ENCODE data around the gene ZBTB17. TPM values are rescaled to one million over a fixed set of nuclear protein-coding genes. Genes with fewer than 3 reads are reported as not detected.
A peak's percentile ranks its signal among the peaks of the same experiment; 100 is the strongest.

ZBTB17 gene
- total and polyA plus RNA-seq, 10 of the 15 experiments (the other 5 are each of a cell fraction or from before 2014, with no cell fraction given): 0.87 to 59.4 (median 38.7) TPM

- peak overlapping the region; percentile 90 for H3K4me2 ChIP-seq (ENCODE audit: control insufficient read depth, insufficient read depth)
- BruUV-seq (replicated peaks): no TSS peak
- DNase-seq (ENCODE audit: low read depth, low spot score) (peak; percentile 19), FAIRE-seq (no peak), ATAC-seq (peak; percentile 73)
- intact Hi-C loops (cut with micrococcal nuclease; ENCODE audit: unreplicated experiment) (no loop called here), in situ Hi-C loops (cut with MboI) (no loop called here)
- ChIA-PET SMC1A (ENCODE audit: uncharacterized antibody, unreplicated experiment) (interaction anchor here (0.8 to 4.3 kb wide), 6 partner anchors 21 to 218 kb away, joined by 3 to 17 read pairs (median 4); no protein-coding TSS in a partner anchor), CTCF (interaction anchor here (0.6 to 7.5 kb wide), 5 partner anchors 9 to 221 kb away, joined by 3 to 81 read pairs (median 3); partner anchors contain the start of gene CLCNKA), POLR2A (interaction anchor here (0.8 to 1.6 kb wide), 3 partner anchors 19 to 47 kb away, joined by 3 to 4 read pairs (median 3); no protein-coding TSS in a partner anchor), RAD21 (ENCODE audit: unreplicated experiment) (interaction anchor here (0.8 to 1.4 kb wide), 3 partner anchors 25 to 218 kb away, joined by 3 to 5 read pairs (median 3); partner anchors contain the start of gene ZBTB17)
- H3K27ac ChIP-seq (ENCODE audit: control insufficient read depth, insufficient read depth): peak overlapping the region; percentile 27; the same call in 1 of the 2 replicates
- WGBS (ENCODE audit: insufficient coverage, insufficient replicate concordance, low lambda C conversion rate, missing lambda C conversion rate): 6% methylated on average over 18 of the region's 36 CpGs
- H3K36me3 ChIP-seq (ENCODE audit: control insufficient read depth in 2 of 2, insufficient read depth in 2 of 2, low read length in 1 of 2): no peaks in the 10 kb centered on the region
- H4K20me1 ChIP-seq (ENCODE audit: control insufficient read depth, insufficient read depth): no peaks in the 10 kb centered on the region
- peak overlapping the region; percentile 73 for H2AFZ ChIP-seq (ENCODE audit: control insufficient read depth, low read depth, low read length)
- H3K4me3 ChIP-seq: peak overlapping the region; percentile 63; the same call in 1 of the 2 replicates
- no peaks in the 10 kb centered on the region for H3K9me3 ChIP-seq (replicated peaks; ENCODE audit: control insufficient read depth, insufficient read depth, low read length)
- H3K4me1 ChIP-seq (ENCODE audit: control insufficient read depth, insufficient read depth, low read length): peaks cover 33% of the 10 kb centered on the region
- H3K79me2 ChIP-seq (ENCODE audit: control insufficient read depth, insufficient read depth, low read length): no peaks in the 10 kb centered on the region
- H3K9ac ChIP-seq (ENCODE audit: control insufficient read depth, insufficient read depth, low read length): peak overlapping the region; percentile 50
- H3K27me3 ChIP-seq (replicated peaks in 1 of 2; ENCODE audit: control insufficient read depth in 2 of 2, insufficient read depth in 2 of 2, low read length in 1 of 2): no peaks in the 10 kb centered on the region
- TF ChIP-seq SIX5 (IDR thresholded peaks at IDR 0.05; ENCODE audit: low read depth, low read length, severe bottlenecking) (no peak), CHD4 (IDR thresholded peaks at IDR 0.05) (no peak), BACH1 (IDR thresholded peaks at IDR 0.05; ENCODE audit: borderline replicate concordance) (no peak), HDAC2 (IDR thresholded peaks at IDR 0.05) (no peak), SUPT20H (IDR thresholded peaks at IDR 0.05; ENCODE audit: borderline replicate concordance, control insufficient read depth, low read depth, low read length) (no peak), MLLT1 (IDR thresholded peaks at IDR 0.05) (no peak), CHD2 (IDR thresholded peaks at IDR 0.05; ENCODE audit: borderline replicate concordance, low read depth, low read length) (peak; percentile 74; the same call in 1 of the 2 replicates), HDGF (IDR thresholded peaks at IDR 0.05) (no peak), MEF2A (IDR thresholded peaks at IDR 0.05; ENCODE audit: insufficient read depth, low read depth, low read length) (peak; percentile 91), HDAC6 (IDR thresholded peaks at IDR 0.05; ENCODE audit: unreplicated experiment) (no peak), NFIC (IDR thresholded peaks at IDR 0.05; ENCODE audit: low read depth, low read length) (no peak), ESRRA (IDR thresholded peaks at IDR 0.05; ENCODE audit: low read length) (0 out of 2 replicates have a peak, but pooled peaks have one; percentile 53), MEF2B (IDR thresholded peaks at IDR 0.05; ENCODE audit: partially characterized antibody, poor library complexity, severe bottlenecking) (peak; percentile 65), EED (IDR thresholded peaks at IDR 0.05; ENCODE audit: low read depth) (0 out of 2 replicates have a peak, but pooled peaks have one; percentile 58), MTA3 (IDR thresholded peaks at IDR 0.05; ENCODE audit: borderline replicate concordance, low read length) (no peak; the same call in 1 of the 2 replicates), USF2 (IDR thresholded peaks at IDR 0.05; ENCODE audit: borderline replicate concordance, low read depth, low read length) (no peak), TCF12 (IDR thresholded peaks at IDR 0.05; ENCODE audit: low read depth, low read length) (0 out of 2 replicates have a peak, but pooled peaks have one; percentile 15), BMI1 (IDR thresholded peaks at IDR 0.05; ENCODE audit: borderline replicate concordance) (no peak)
- TF ChIP-seq, protein P1, sequence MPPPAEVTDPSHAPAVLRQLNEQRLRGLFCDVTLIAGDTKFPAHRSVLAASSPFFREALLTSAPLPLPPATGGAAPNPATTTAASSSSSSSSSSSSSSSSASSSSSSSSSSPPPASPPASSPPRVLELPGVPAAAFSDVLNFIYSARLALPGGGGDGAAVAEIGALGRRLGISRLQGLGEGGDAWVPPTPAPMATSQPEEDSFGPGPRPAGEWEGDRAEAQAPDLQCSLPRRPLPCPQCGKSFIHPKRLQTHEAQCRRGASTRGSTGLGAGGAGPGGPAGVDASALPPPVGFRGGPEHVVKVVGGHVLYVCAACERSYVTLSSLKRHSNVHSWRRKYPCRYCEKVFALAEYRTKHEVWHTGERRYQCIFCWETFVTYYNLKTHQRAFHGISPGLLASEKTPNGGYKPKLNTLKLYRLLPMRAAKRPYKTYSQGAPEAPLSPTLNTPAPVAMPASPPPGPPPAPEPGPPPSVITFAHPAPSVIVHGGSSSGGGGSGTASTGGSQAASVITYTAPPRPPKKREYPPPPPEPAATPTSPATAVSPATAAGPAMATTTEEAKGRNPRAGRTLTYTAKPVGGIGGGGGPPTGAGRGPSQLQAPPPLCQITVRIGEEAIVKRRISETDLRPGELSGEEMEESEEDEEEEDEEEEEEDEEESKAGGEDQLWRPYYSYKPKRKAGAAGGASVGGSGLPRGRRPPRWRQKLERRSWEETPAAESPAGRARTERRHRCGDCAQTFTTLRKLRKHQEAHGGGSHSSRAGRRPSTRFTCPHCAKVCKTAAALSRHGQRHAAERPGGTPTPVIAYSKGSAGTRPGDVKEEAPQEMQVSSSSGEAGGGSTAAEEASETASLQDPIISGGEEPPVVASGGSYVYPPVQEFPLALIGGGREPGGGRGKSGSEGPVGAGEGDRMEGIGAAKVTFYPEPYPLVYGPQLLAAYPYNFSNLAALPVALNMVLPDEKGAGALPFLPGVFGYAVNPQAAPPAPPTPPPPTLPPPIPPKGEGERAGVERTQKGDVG (CRISPR knock-in tag; IDR thresholded peaks at IDR 0.05): no peak
Measured at GRCh38 chr1:16012590-16013219, 36.8 kb upstream of the ZBTB17 start.
